Upper lobe of left lung (tissue), 6 donors: Measurements from ENCODE around the gene PRR22. TPM values are rescaled to one million over a fixed set of nuclear protein-coding genes. Genes with fewer than 3 reads are reported as not detected.

ENCODE experiments used
- ATAC-seq, 2 donors: fragments of 200-7000 bp; cut with Tn5 transposase; one replicate each; pipeline ENCODE4 v1.9.1; 2022; ENCODE audit warnings: mild to moderate bottlenecking in 2 of 2, moderate library complexity in 2 of 2; ENCODE audit not compliant: low FRiP score in 2 of 2
- DNase-seq, 2 donors: peaks; one replicate each; pipeline ENCODE4 v3.0.0-alpha.2; 2019 to 2020
- H3K27ac ChIP-seq, 4 donors: fragments of 200-600 bp; sonication (generic); one replicate each; pipeline ENCODE4 v1.5.1; 2016 to 2019
- H3K27me3 ChIP-seq, 4 donors: fragments of 200-600 bp; sonication (generic); one replicate each; pipeline ENCODE4 v1.5.1; 2017 to 2019
- H3K36me3 ChIP-seq, 4 donors: fragments of 200-600 bp; sonication (generic); one replicate each; pipeline ENCODE4 v1.5.1; 2016 to 2019
- H3K4me1 ChIP-seq, 4 donors: fragments of 200-600 bp; sonication (generic); one replicate each; pipeline ENCODE4 v1.5.1; 2018 to 2019
- H3K4me3 ChIP-seq, 4 donors: fragments of 200-600 bp; sonication (generic); one replicate each; pipeline ENCODE4 v1.5.1; 2017 to 2019; ENCODE audit warnings: mild to moderate bottlenecking in 2 of 4, moderate library complexity in 1 of 4
- H3K9me3 ChIP-seq, 4 donors: fragments of 200-600 bp; sonication (generic); one replicate each; pipeline ENCODE4 v1.5.1; 2018 to 2019
- EP300 ChIP-seq, 4 donors: sonication (generic); formaldehyde crosslinking; IDR thresholded peaks; one replicate each; pipeline ENCODE4 v1.5.1; 2017; ENCODE audit warnings: antibody characterized with exemption in 4 of 4, control low read depth in 2 of 4
- POLR2A ChIP-seq, 4 donors: fragments of 450-650 bp; IDR thresholded peaks; one replicate each; pipeline ENCODE4 v1.5.1; 2016 to 2017; ENCODE audit warnings: antibody characterized with exemption in 4 of 4, mild to moderate bottlenecking in 2 of 4
- POLR2AphosphoS5 ChIP-seq, 2 donors: sonication (generic); formaldehyde crosslinking; IDR thresholded peaks; one replicate each; pipeline ENCODE4 v1.5.1; 2017; ENCODE audit warnings: antibody characterized with exemption in 2 of 2
- WGBS, 2 donors: methylation state at CpG; one replicate each; pipeline ENCODE4 v1.1.5; 2017 to 2018; 5-methylcytosine and 5-hydroxymethylcytosine counted together
- total RNA-seq, 6 donors: library from RNA; depleted of rRNA in 4 of 6; stranded (reverse); fragments of >200 nt in 4 of 6; gene quantifications; one replicate each; pipeline versions ENCODE4 v1.1.0 to v1.2.1, GENCODE V29; 2016 to 2021
- TF ChIP-seq, protein P1 (sequence below), 6 experiments: fragments of 450-650 bp in 4 of 6; fragments of 200-600 bp in 2 of 6; sonication (generic) in 2 of 6; IDR thresholded peaks; one replicate each; pipeline ENCODE4 v1.5.1; 2016 to 2019; ENCODE audit warnings: antibody characterized with exemption in 6 of 6
- donor health status: DM: no; HTN: no; CAD: no; lungs with moderate emphysema.
- donor health status: DM: no; HTN: yes; CAD: no; lungs with severe emphysema.

The PRR22 gene
- total RNA-seq, 6 donors from 2014 or later, result 1.8 to 4.4 (median 3.4) TPM

DNA sequence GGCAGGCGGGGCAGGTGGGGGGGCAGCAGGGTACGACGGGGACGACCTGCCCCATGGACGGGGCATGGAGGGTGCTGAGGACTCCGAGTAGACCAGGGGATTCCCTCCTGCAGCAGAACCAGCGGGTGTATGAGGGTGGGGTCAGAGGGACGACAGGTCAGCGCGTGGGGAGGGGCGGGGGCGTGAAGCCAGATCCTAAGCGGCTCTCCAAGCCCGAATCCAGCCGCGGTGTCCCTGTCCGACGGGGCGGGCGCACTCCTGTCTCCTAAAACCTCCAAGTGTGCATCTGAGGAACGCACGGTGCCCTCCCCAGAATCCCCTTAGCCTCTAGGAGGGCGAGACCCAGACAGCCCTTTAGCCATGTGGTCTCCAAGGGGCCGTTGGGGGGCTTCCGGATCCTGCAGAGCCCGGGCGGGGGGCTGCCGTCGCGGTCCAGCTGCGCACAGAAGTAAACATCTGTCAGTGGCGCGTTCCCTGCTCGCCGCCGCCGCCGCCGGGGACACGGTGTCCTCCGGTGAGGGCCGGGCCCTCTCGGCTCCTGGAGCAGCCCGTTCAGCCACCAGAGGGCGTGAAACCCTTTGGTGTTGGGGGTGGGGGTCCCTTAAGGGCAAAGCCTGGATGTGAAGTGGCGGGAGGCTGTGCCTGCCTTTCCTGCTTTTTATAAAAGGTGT, 21.1 kb upstream of the PRR22 start:
- Histone ChIP-seq H3K36me3 (no peaks in the 10 kb centered on the region), H3K9me3 (no peaks in the 10 kb centered on the region), H3K4me3 (peak overlapping the region in 3 of 4 donors; percentile 35 to 47 (median 42)), H3K27ac (peak overlapping the region; percentile 32 to 47 (median 34)), H3K4me1 (peaks cover 17 to 36% (median 19%) of the 10 kb centered on the region in 4 donors), H3K27me3 (peaks cover 0 to 29% (median 12%) of the 10 kb centered on the region in 4 donors)
- peak in 1 of 2 donors; percentile 25 for ATAC-seq
- WGBS, 2 donors, result 3% methylated on average over 15 of the region's 46 CpGs; no CpG with 5 or more reads in 1 of the 2 donors
- TF ChIP-seq POLR2A (IDR thresholded peaks at IDR 0.05), result no peak
- peak in 1 of 4 donors; percentile 37 for TF ChIP-seq EP300 (IDR thresholded peaks at IDR 0.05)
- TF ChIP-seq, protein P1, sequence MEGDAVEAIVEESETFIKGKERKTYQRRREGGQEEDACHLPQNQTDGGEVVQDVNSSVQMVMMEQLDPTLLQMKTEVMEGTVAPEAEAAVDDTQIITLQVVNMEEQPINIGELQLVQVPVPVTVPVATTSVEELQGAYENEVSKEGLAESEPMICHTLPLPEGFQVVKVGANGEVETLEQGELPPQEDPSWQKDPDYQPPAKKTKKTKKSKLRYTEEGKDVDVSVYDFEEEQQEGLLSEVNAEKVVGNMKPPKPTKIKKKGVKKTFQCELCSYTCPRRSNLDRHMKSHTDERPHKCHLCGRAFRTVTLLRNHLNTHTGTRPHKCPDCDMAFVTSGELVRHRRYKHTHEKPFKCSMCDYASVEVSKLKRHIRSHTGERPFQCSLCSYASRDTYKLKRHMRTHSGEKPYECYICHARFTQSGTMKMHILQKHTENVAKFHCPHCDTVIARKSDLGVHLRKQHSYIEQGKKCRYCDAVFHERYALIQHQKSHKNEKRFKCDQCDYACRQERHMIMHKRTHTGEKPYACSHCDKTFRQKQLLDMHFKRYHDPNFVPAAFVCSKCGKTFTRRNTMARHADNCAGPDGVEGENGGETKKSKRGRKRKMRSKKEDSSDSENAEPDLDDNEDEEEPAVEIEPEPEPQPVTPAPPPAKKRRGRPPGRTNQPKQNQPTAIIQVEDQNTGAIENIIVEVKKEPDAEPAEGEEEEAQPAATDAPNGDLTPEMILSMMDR (IDR thresholded peaks at IDR 0.05), result peak; percentile 50 to 87 (median 74)
- TF ChIP-seq POLR2AphosphoS5 (IDR thresholded peaks at IDR 0.05), result no peak
- peak; percentile 76 to 90 for DNase-seq

DNA sequence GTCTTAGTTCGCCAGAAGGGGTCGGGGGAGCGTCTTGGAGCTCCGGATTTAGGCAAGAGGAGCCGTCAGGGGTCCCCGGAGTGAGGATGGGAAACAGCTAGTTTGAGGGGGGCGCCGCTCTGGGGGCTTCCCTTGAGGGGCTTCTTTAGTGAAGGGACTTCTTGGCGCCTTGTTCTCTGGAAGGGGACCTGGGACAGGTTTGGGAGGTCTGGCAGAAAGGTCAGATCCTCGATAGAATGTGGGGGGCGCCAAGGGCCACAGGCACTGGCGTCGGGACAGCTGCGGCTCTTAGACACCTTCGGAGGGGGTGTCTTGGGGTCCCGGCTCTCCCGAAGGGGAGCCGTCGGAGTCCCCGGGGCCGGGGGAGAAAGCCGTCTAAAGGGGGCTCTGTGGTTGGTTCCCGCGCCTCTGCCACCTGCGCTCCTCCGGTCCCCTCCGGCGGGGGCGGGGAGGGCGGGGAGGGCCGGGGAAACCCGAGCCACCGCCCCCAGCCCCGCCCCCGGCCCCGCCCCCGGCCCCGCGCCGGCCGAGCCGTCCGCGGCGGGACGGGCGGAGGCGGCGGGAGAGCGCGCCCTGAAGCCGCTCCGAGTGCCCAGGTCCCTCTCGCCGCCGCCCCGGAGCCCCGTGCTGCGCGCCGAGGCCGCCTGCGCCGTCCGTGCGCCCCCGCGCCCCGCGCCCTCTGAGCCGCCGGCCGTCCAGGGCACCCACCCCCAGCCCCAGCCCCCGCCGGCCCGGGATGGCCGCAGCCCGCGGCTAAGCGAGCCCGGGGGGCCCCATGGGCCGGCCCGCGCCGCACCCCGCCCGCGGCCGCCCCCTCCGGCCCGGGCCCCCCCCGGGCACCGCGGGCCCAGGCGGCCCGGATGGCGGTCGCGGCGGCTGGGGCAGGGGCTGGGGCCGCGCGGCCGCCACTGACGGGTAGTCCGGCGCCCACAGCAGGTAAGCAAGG, 20.2 kb upstream of the PRR22 start, which contains the start of gene NRTN:
NRTN (plus strand) TSS at position 552 of the 946 bp plus-strand sequence. CDS start 19,099 bp downstream, outside the sequence.
- H3K27ac ChIP-seq, result peak within 1 kb of the TSS; percentile 32 to 47 (median 34)
- TF ChIP-seq POLR2A (IDR thresholded peaks at IDR 0.05) (no peak), EP300 (IDR thresholded peaks at IDR 0.05) (no peak), POLR2AphosphoS5 (IDR thresholded peaks at IDR 0.05) (no peak)
- TF ChIP-seq, protein P1 (IDR thresholded peaks at IDR 0.05), result no peak
- peaks cover 17 to 36% (median 19%) of the 10 kb centered on the region in 4 donors for H3K4me1 ChIP-seq
- ATAC-seq, result peak; percentile 28 to 53
- H3K36me3 ChIP-seq, result no peaks in the 10 kb centered on the region
- H3K4me3 ChIP-seq, result peak within 1 kb of the TSS in 3 of 4 donors; percentile 42 to 47 (median 42)
- no peaks in the 10 kb centered on the region for H3K9me3 ChIP-seq
- H3K27me3 ChIP-seq, result peaks cover 0 to 29% (median 13%) of the 10 kb centered on the region in 4 donors
- DNase-seq, result peak; percentile 36 to 88
- 4 to 6% methylated on average over 18 to 28 of the region's 107 CpGs for WGBS, 2 donors

DNA sequence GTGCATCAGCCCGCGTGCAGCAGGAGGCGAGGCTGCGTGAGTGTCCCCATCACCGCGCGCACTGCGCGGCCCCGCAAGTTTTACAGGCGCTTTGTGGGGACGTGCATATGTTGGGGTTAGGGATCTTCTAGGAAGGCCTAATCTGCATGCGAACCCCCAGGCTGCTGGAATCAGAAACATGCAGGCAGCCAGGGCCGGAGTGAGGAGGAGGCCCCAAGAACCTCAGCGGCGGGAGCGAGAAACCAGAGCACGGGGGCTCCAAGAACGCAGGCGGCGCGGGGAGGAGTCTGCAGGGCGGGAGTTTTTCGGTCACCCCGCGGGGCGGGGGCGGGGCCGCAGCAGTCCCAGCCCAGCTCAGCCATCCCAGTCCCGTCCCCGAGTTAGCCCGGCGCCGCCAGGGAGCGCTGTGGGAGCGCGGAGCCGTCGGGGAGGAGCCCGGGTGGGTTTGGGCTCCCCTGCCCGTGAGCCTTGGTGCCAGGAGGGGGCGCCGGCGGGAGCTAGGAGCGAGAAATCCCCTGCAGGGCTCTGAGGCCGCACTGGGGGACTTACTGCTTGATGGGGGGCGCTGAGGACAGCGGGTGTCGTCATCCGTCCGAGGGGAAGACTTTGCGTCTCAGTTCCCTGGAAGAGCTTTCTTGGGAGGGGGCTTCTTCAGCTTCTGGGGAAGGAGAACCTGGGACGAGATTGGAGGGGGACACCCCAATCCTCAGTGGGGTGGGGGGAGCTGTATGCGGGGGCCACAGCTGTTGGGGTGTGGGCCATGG, 19.4 kb upstream of the PRR22 start:
- Histone ChIP-seq H3K27ac (no peak overlapping the region), H3K27me3 (peaks cover 0 to 29% (median 13%) of the 10 kb centered on the region in 4 donors), H3K4me3 (peak overlapping the region; percentile 10 to 47 (median 42)), H3K9me3 (no peaks in the 10 kb centered on the region), H3K36me3 (no peaks in the 10 kb centered on the region), H3K4me1 (peaks cover 17 to 36% (median 19%) of the 10 kb centered on the region in 4 donors)
- ATAC-seq (peak; percentile 95 to 96), DNase-seq (peak; percentile 91 to 99)
- 2 to 5% methylated on average over 24 to 40 of the region's 54 CpGs for WGBS, 2 donors
- no peak for TF ChIP-seq POLR2A (IDR thresholded peaks at IDR 0.05)
- TF ChIP-seq EP300 (IDR thresholded peaks at IDR 0.05), result no peak
- TF ChIP-seq, protein P1 (IDR thresholded peaks at IDR 0.05), result peak; percentile 85 to 98 (median 94)

DNA sequence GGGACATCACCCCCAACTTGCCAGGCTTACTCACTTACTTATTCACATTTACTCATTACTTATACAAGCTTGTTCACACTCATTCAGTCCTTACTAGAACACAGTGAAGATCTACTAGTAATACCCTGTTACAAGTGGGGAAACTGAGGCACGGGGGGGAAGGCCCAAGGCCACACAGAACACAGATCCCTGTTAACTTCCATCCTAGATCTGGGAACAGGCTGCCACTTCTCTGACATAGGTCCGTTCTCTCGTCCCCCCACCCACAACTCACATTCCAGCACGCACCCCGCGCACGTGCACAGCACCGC, 18.9 kb upstream of the PRR22 start:
- no peak overlapping the region for H3K27ac ChIP-seq
- peaks cover 0 to 29% (median 13%) of the 10 kb centered on the region in 4 donors for H3K27me3 ChIP-seq
- TF ChIP-seq, protein P1 (IDR thresholded peaks at IDR 0.05), result no peak
- no peak for TF ChIP-seq EP300 (IDR thresholded peaks at IDR 0.05)
- TF ChIP-seq POLR2A (IDR thresholded peaks at IDR 0.05), result no peak
- TF ChIP-seq POLR2AphosphoS5 (IDR thresholded peaks at IDR 0.05), result no peak
- peaks cover 17 to 36% (median 19%) of the 10 kb centered on the region in 4 donors for H3K4me1 ChIP-seq
- DNase-seq (no peak), ATAC-seq (no peak)
- H3K36me3 ChIP-seq, result no peaks in the 10 kb centered on the region
- 1 to 21% methylated on average over 8 of the region's 8 CpGs for WGBS, 2 donors
- no peaks in the 10 kb centered on the region for H3K9me3 ChIP-seq
- H3K4me3 ChIP-seq, result peak overlapping the region; percentile 10 to 47 (median 42)
